ENCODE results near the gene ASGR2.
"Not testable (repeated sequence)": the region's sequence is repeated elsewhere in the genome, so short reads cannot be mapped to it uniquely, and the experiment has no call there.

Gene ASGR2

DNA sequence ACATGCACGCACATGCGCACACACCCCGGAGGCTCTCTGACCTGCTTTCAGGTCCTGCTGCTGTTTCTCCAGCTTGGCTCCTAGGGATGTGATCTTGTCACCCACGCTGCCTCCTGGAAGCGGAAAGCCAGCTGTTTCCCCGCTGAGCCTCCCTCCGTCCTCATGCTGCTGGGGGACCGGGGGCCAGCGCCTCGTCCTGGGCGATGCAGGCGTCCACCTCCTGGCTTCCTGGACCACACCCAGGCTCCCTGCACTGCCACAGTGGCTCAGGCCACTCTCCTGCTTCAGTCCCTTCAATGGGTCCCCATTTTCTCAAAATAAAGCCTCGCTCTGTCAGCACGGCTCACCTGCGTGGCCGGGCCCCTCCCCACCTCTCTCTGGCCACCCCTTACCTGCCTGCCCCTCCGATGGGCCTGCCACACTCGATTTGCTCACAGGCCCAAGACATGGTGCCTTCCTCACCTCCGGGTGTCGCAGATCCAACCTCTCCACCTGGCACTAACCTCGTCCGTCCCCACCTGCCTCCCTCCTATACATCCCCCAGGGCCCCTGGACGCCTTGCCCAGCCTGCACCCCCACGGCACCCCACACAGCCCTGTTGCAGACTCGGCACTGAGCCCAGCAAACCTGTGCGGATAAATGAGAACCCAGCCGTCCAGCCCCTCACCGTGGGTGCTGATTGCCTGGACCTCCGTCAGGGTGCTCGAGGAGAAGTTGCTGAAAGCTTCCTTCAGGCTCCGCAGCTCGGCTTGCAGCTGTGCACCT, 6.6 kb downstream of the ASGR2 start:
- TF ChIP-seq, protein P1, sequence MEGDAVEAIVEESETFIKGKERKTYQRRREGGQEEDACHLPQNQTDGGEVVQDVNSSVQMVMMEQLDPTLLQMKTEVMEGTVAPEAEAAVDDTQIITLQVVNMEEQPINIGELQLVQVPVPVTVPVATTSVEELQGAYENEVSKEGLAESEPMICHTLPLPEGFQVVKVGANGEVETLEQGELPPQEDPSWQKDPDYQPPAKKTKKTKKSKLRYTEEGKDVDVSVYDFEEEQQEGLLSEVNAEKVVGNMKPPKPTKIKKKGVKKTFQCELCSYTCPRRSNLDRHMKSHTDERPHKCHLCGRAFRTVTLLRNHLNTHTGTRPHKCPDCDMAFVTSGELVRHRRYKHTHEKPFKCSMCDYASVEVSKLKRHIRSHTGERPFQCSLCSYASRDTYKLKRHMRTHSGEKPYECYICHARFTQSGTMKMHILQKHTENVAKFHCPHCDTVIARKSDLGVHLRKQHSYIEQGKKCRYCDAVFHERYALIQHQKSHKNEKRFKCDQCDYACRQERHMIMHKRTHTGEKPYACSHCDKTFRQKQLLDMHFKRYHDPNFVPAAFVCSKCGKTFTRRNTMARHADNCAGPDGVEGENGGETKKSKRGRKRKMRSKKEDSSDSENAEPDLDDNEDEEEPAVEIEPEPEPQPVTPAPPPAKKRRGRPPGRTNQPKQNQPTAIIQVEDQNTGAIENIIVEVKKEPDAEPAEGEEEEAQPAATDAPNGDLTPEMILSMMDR (conservative IDR thresholded peaks at IDR 0.05; ENCODE audit: control insufficient read depth, insufficient read depth, low read depth, low read length), result no peak
- no peak for DNase-seq (ENCODE audit: low read depth)
- H3K4me3 ChIP-seq (ENCODE audit: control insufficient read depth, low read depth, low read length), result no peak overlapping the region

DNA sequence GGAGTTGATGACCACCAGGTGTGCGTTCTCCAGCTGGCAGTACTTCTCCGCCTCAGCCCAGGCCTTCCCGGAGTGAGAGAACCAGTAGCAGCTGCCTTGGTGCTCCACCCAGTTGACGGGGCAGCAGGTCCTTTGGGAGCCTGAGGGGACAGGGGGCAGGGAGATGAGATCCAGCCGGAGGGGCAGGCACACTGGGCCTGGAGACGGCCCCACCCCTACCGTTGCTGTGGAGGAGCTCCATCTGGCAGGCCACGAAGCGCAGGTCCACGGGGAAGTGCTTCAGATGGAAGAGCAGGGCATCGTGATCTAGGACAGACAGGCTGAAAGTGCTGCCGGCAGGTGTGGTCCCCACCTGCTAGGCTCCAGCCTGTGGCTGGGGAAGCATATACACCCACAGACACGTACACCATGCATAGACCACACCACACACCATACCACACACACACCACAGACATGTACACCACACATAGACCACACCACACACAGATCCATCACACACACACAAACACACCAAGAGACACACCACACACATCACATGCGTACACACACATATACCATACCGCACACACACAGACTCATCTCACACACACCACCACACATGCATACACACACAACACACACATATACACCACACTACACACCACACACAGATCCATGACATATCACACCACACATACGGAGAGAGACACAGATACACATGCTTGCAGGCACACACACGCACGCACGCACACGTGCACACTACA, 7.4 kb downstream of the ASGR2 start:
- no peak for DNase-seq (ENCODE audit: low read depth)
- no peak overlapping the region for H3K4me3 ChIP-seq (ENCODE audit: control insufficient read depth, low read depth, low read length)
- TF ChIP-seq, protein P1 (conservative IDR thresholded peaks at IDR 0.05; ENCODE audit: control insufficient read depth, insufficient read depth, low read depth, low read length), result no peak

DNA sequence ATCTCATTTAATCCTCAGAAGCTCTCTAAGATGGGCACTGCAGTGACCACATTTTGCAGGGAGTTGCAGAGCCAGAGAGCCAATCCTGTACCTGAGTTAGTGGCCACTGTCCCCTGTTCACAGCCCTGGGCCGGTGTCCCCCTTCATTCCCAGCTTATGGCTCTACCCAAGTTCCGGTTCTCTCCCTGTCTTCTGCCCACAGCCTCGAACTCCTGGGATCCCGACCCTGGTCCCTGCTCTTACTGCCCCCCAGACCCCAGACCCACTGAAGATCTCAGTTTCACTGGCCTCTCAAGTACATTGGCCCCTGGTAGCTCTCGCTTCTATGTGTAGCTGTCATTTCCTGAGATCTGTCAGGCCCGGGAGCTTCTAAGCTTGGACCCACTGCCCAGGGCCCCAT, 12.2 kb downstream of the ASGR2 start:
- no peak overlapping the region for H3K4me3 ChIP-seq (ENCODE audit: control insufficient read depth, low read depth, low read length)
- TF ChIP-seq, protein P1 (conservative IDR thresholded peaks at IDR 0.05; ENCODE audit: control insufficient read depth, insufficient read depth, low read depth, low read length), result no peak
- no peak for DNase-seq (ENCODE audit: low read depth)

DNA sequence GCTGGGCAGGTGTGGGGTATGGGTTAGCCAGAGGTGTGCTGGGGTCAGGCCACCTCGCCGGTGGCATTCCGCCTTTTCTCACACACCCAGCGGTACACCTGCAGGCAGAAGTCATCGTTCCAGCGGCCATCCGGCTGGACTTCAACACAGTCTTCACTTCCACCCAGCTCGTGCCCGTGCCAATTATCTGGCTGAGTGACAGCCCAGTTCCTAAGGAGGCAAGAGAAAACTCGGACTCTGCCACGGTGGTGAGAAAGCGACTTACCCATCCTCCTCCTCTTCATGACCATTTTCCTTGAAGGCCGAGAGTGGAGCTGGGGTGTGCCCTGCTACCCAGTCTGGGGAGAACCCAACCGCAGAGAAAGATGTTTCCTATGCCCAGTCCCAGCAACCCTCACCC, 13.1 kb downstream of the ASGR2 start:
- H3K4me3 ChIP-seq (ENCODE audit: control insufficient read depth, low read depth, low read length), result no peak overlapping the region
- TF ChIP-seq, protein P1 (conservative IDR thresholded peaks at IDR 0.05; ENCODE audit: control insufficient read depth, insufficient read depth, low read depth, low read length), result no peak

DNA sequence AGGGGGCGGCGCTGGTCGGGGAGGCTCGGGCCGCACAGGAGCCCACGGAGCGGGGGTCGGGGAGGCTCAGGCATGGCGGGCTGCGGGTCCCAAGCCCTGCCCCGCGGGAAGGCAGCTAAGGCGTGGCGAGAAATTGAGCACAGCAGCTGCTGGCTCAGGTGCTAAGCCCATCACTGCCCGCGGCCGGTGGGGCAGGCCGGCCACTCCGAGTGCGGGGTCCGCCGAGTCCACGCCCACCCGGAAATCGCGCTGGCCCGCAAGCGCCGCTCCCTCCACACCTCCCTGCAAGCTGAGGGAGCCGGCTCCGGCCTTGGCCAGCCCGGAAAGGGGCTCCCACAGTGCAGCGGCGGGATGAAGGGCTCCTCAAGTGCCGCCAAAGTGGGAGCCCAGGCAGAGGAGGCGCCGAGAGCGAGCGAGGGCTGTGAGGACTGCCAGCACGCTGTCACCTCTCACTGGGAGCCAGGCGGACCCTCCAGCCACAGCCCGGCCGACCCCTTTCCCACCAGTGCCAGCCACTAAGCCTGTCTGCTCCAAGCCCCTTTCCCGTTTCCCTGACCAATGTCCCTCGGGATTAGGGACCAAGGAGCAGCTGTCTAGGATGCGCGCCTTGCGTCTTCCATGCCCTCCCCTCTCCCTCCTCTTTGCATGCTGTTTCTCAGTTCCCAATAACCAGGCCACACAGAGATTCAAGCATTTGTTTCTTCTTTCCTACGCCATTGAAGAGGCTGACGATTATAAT, 13.8 kb downstream of the ASGR2 start:
- H3K4me3 ChIP-seq (ENCODE audit: control insufficient read depth, low read depth, low read length); DNase-seq (ENCODE audit: low read depth): not testable (repeated sequence)

More for the DNA sequence above, 13.1 kb downstream of the ASGR2 start:
- no peak for DNase-seq (ENCODE audit: low read depth)

DNA sequence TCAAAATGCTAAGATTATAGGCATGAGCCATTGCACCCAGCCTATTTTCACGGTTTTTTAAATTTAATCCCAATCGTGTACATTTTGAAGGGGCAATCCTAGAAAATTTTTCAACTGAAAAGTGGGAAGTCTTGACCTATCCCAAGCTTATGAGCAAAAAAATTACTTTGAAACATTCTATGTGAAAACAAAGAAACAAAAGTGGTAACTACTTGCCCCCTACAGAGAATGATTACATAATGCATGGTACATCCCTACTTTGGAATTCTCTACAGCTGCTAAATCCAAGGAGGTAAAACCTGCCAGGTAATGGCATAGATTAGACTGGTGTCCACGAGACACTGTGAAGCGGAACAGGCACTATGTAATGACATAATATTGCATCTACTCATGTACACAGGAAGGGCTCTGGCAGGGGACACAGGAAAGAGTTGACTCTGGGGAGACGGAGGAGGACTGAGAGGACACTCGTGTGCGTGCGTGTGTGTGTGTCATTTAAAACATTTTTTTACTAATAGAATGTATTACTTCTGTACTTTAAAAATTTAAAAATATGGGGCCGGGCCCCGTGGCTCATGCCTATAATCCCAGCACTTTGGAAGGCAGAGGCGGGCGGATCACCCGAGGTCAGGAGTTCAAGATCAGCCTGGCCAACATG, 15.7 kb downstream of the ASGR2 start:
- DNase-seq (ENCODE audit: low read depth), result no peak
- TF ChIP-seq, protein P1 (conservative IDR thresholded peaks at IDR 0.05; ENCODE audit: control insufficient read depth, insufficient read depth, low read depth, low read length), result no peak
- no peak overlapping the region for H3K4me3 ChIP-seq (ENCODE audit: control insufficient read depth, low read depth, low read length)

Measured in fibroblast of mammary gland (primary cell).